ENCODE measurements around the gene UNC93B1. TPM values are rescaled to one million over a fixed set of nuclear protein-coding genes. Genes with fewer than 3 reads are reported as not detected.

Gene UNC93B1
- total RNA-seq, 1 experiment from 2014 or later = 1.4 TPM

Small RNA genes within 50 kb of the gene (microRNA-seq; reads per million reads assigned to microRNA genes)
- gene MIR4691 (1.3 reads per million), gene MIR6753 (not detected), gene MIR7113 (5.9 reads per million, percentile 19 among the genes with 10 or more reads in this experiment)

Other genes starting within 250 kb of the UNC93B1 start
- gene ALDH3B1, start 6.2 kb upstream of the UNC93B1 start, total RNA-seq (2021) = not detected in 2 replicates
- 220 and 234 TPM in 2 replicates for gene NDUFS8, start 26.6 kb upstream of the UNC93B1 start, total RNA-seq (2021)
- 15.0 and 18.4 TPM in 2 replicates for gene TCIRG1, start 34.9 kb upstream of the UNC93B1 start, total RNA-seq (2021)
- 37.5 and 39.3 TPM in 2 replicates for gene CHKA, start 117.3 kb upstream of the UNC93B1 start, total RNA-seq (2021)
- gene KMT5B, start 209.2 kb upstream of the UNC93B1 start, total RNA-seq (2021) = 35.1 and 35.4 TPM in 2 replicates